Chondrocyte (in vitro differentiated cells): ENCODE data around the gene ASF1A. TPM values are rescaled to one million over a fixed set of nuclear protein-coding genes. Genes with fewer than 3 reads are reported as not detected.

ENCODE experiments used
- DNase-seq: peaks from one replicate; pipeline ENCODE4 v3.0.0; 2021; ENCODE audit warnings: mixed read lengths, low spot score
- H3K27ac Mint-ChIP-seq: one replicate; pipeline ENCODE4 v1.8.0; 2021; ENCODE audit warnings: mild to moderate bottlenecking, moderate library complexity, mixed read lengths; ENCODE audit not compliant: unreplicated experiment
- H3K27me3 Mint-ChIP-seq: 2 replicates; pipeline ENCODE4 v1.8.0; 2021; ENCODE audit warnings: low read depth, mixed read lengths
- H3K36me3 Mint-ChIP-seq: 2 replicates; pipeline ENCODE4 v1.8.0; 2021; ENCODE audit warnings: low read depth, mixed read lengths
- H3K4me1 Mint-ChIP-seq: 2 replicates; pipeline ENCODE4 v1.8.0; 2021; ENCODE audit warnings: low read depth, mild to moderate bottlenecking, mixed read lengths
- H3K4me3 Mint-ChIP-seq: one replicate; pipeline ENCODE4 v1.8.0; 2021; ENCODE audit warnings: mild to moderate bottlenecking, moderate library complexity, mixed read lengths; ENCODE audit not compliant: unreplicated experiment
- H3K9me3 Mint-ChIP-seq: 2 replicates; pipeline ENCODE4 v1.8.0; 2021; ENCODE audit warnings: low read depth, mixed read lengths
- total RNA-seq: library from RNA; stranded (reverse); gene quantifications from 3 replicates; pipeline ENCODE4 v1.2.1, GENCODE V29; 2021
- TF ChIP-seq, protein P1 (sequence below): fragments of 200-600 bp; sonication (generic); IDR thresholded peaks from 2 replicates; pipeline ENCODE4 v1.5.0; 2021; ENCODE audit warnings: antibody characterized with exemption, mild to moderate bottlenecking, moderate library complexity

ASF1A gene
- total RNA-seq, 1 donor from 2014 or later = 18.7 TPM

DNA sequence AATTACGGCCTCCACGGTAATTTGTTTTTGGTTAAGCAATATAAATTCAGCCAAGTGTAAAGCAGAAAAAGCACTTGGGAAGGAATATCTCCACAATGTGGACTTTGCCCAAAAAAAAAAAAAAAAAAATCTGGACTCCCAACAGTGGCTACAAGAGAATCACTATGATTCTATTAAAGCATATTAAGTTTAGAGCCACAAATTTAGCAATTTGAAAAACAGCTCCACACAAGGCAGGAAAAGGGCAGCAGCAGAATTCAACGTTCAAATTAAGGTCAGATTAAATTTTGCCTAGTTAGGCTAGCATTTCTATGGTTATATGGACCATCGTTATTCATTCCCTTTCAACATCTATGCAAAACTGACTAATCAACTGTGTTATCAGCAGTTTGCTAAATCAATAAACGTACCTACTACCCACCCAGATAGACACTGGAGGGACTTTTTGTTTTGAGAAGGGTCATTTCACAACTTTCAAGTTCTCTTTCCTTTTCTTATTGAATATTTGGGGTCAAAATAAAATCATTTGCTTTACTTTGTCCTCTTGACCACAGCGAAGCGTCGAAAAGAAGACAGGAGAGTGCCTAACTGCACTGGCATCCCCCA lies 40.0 kb downstream of the ASF1A start:
- H3K27me3 Mint-ChIP-seq = no peaks in the 10 kb centered on the region
- DNase-seq = no peak
- H3K27ac Mint-ChIP-seq = peak overlapping the region; percentile 61
- peaks cover 4% of the 10 kb centered on the region for H3K36me3 Mint-ChIP-seq
- TF ChIP-seq, protein P1, sequence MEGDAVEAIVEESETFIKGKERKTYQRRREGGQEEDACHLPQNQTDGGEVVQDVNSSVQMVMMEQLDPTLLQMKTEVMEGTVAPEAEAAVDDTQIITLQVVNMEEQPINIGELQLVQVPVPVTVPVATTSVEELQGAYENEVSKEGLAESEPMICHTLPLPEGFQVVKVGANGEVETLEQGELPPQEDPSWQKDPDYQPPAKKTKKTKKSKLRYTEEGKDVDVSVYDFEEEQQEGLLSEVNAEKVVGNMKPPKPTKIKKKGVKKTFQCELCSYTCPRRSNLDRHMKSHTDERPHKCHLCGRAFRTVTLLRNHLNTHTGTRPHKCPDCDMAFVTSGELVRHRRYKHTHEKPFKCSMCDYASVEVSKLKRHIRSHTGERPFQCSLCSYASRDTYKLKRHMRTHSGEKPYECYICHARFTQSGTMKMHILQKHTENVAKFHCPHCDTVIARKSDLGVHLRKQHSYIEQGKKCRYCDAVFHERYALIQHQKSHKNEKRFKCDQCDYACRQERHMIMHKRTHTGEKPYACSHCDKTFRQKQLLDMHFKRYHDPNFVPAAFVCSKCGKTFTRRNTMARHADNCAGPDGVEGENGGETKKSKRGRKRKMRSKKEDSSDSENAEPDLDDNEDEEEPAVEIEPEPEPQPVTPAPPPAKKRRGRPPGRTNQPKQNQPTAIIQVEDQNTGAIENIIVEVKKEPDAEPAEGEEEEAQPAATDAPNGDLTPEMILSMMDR = no peak
- peak overlapping the region; percentile 91 for H3K4me3 Mint-ChIP-seq
- peaks cover 17% of the 10 kb centered on the region for H3K4me1 Mint-ChIP-seq
- H3K9me3 Mint-ChIP-seq = no peaks in the 10 kb centered on the region

DNA sequence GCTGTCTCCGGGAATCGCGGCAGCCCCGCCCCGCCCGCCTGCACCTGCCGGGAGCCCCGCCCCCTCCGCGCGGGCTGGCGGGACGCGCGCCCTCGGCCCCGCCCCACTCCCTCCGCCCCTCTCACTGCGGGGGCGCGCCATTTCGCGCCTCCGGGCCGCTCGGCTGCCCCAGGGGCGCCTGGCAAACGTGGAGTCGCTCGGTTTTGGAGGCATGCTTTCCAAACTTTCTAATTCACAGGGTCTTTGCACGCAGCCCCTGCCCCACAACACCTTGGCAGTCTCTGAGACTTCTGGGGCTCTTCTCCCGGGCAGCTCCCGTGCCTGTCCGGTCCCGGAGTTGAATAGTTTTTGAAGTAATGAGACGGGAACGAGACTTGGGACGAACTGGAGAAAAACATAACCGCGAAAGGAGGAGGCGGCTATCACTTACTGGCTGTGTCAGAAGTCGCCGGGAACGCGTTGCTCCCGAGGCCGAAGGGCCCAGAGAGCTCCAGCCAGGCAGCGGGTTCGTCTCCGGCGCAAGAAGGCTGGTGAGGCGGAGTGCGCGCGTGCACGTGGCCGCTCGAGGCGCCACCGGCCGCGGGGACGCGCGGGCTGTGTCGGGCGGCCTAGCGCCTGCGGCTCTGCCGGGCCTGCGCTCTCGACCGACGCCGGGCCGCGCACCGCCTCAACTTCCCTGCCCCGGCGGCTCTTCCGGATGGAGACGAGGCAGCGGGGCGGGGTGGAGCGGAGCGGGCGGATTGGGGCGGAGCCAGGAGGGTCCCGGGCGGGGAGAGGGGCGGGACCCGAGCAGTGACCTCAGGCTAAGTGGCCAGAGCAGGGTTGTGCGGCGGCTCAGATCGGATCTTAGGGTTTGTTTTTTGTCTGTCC lies 40.7 kb downstream of the ASF1A start, which contains the start of gene MCM9:
TSS of gene MCM9 (minus strand) at position 699 of the 870 bp plus-strand sequence. CDS start 3,436 bp downstream, outside the sequence.
- H3K36me3 Mint-ChIP-seq = peaks cover 4% of the 10 kb centered on the region
- peak within 1 kb of the TSS; percentile 94 for H3K27ac Mint-ChIP-seq
- TF ChIP-seq, protein P1 = peak; percentile 7
- peak within 1 kb of the TSS; percentile 91 for H3K4me3 Mint-ChIP-seq
- peaks cover 17% of the 10 kb centered on the region for H3K4me1 Mint-ChIP-seq
- peak; percentile 90 for DNase-seq
- no peaks in the 10 kb centered on the region for H3K27me3 Mint-ChIP-seq
- no peaks in the 10 kb centered on the region for H3K9me3 Mint-ChIP-seq

DNA sequence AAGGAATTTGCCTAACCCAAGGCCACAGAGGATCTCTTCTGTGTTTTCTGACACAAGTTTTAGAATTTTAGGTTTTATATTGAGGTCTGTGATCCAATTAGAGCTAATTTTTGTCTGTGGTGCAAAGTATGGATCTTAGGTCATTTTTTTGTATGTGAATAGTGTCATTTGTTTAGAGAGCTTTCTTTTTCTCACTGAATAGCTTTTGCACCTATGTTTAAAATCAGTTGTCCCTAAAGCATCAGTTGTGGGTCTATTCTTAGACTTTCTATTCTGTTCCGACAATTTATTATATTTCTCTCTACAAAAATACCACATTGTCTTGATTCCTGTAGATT lies 41.3 kb downstream of the ASF1A start:
- peaks cover 4% of the 10 kb centered on the region for H3K36me3 Mint-ChIP-seq
- H3K4me3 Mint-ChIP-seq = peak overlapping the region; percentile 91
- no peaks in the 10 kb centered on the region for H3K27me3 Mint-ChIP-seq
- peak overlapping the region; percentile 94 for H3K27ac Mint-ChIP-seq
- TF ChIP-seq, protein P1 = no peak
- no peak for DNase-seq
- peaks cover 17% of the 10 kb centered on the region for H3K4me1 Mint-ChIP-seq
- no peaks in the 10 kb centered on the region for H3K9me3 Mint-ChIP-seq

DNA sequence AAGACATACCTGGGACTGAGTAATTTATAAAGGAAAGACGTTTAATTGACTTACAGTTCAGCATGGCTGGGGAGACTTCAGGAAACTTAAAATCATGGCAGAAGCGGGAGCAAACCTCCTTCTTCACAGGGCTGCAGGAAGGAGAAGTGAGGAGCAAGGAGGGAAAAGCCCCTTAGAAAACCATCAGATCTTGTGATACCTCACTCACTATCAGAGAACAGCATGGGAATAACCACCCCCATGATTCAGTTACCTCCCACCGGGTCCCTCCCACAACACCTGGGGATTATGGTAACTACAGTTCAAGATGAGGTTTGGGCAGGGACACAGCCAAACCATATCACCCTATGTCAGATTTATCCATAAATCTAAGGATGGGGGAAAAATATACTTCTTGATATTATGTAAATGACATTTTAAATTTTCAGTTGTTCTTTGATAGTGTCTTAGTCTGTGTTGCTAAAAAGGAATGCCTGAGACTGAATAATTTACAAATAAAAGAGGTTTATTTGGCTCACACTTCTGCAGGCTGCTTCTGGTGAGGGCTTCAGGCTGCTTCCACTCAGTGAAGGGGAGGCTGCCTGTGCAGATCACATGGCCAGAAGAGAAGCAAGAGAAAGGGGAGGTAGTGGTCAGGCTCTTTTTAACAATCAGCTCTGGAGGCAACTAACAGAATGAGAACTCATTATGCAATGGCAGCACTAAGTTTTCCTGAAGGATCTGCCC lies 42.2 kb downstream of the ASF1A start:
- H3K4me1 Mint-ChIP-seq = peaks cover 17% of the 10 kb centered on the region
- no peak for DNase-seq
- H3K27me3 Mint-ChIP-seq = no peaks in the 10 kb centered on the region
- no peaks in the 10 kb centered on the region for H3K9me3 Mint-ChIP-seq
- H3K27ac Mint-ChIP-seq = no peak overlapping the region
- H3K4me3 Mint-ChIP-seq = peak overlapping the region; percentile 91
- no peaks in the 10 kb centered on the region for H3K36me3 Mint-ChIP-seq
- TF ChIP-seq, protein P1 = no peak

DNA sequence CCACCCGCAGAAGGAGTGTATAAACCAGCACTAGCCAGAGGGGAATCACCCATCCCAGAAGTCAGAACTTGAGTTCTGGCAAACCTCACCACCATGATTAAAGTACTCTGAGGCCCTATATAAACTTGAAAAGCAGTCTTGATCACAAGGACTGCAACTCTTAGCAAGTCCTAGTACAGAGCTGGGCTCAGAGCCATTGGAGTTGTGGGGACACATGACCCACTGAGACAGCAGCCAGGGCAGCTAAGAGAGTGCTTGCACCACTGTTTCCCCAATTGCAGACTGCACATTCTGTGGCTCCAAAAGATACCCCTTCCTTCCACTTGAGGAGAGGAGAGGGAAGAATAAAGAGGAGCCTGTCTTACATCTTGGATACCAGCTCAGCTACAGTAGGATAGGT lies 45.7 kb downstream of the ASF1A start:
- Mint-ChIP-seq H3K9me3 (peaks cover 11% of the 10 kb centered on the region), H3K4me3 (no peak overlapping the region), H3K4me1 (peaks cover 9% of the 10 kb centered on the region), H3K27ac (no peak overlapping the region), H3K27me3 (no peaks in the 10 kb centered on the region), H3K36me3 (peaks cover 3% of the 10 kb centered on the region)
- DNase-seq = no peak
- TF ChIP-seq, protein P1 = no peak
